ENCODE data around the gene ARAP2. TPM values are rescaled to one million over a fixed set of nuclear protein-coding genes. Genes with fewer than 3 reads are reported as not detected.

Gene ARAP2
- total RNA-seq, 4 donors from 2014 or later, result 109 to 247 (median 225) TPM

GRCh38 chr4:36165631-36166005 lies 78.7 kb downstream of the ARAP2 start:
- intact Hi-C loops (cut with DNase I), result no loop called here
- H3K4me1 ChIP-seq, result peaks cover 0 to 10% of the 10 kb centered on the region in 2 donors
- H3K27me3 ChIP-seq, result no peaks in the 10 kb centered on the region
- no peak for TF ChIP-seq CTCF (IDR thresholded peaks at IDR 0.05)
- TF ChIP-seq POLR2A (IDR thresholded peaks at IDR 0.05), result no peak
- no peaks in the 10 kb centered on the region for H3K9me3 ChIP-seq
- DNase-seq, result no peak
- H3K27ac ChIP-seq, result peak overlapping the region in 2 of 3 donors; percentile 12 to 33
- WGBS, 2 donors, result 67 to 71% methylated on average over 2 of the region's 2 CpGs
- H3K36me3 ChIP-seq, result no peaks in the 10 kb centered on the region
- no peak overlapping the region for H3K4me3 ChIP-seq (replicated peaks in 1 of 3)

GRCh38 chr4:36164900-36165630 lies 79.2 kb downstream of the ARAP2 start:
- Histone ChIP-seq H3K27me3 (no peaks in the 10 kb centered on the region), H3K9me3 (no peaks in the 10 kb centered on the region), H3K27ac (peak overlapping the region in 1 of 3 donors; percentile 13), H3K36me3 (no peaks in the 10 kb centered on the region), H3K4me3 (replicated peaks in 1 of 3) (no peak overlapping the region), H3K4me1 (peaks cover 0 to 10% of the 10 kb centered on the region in 2 donors)
- TF ChIP-seq POLR2A (IDR thresholded peaks at IDR 0.05) (no peak), CTCF (IDR thresholded peaks at IDR 0.05) (no peak)
- no peak for DNase-seq
- WGBS, 2 donors, result 90 to 96% methylated on average over 4 of the region's 4 CpGs
- intact Hi-C loops (cut with DNase I), result no loop called here

- Histone ChIP-seq H3K27me3 (no peaks in the 10 kb centered on the region), H3K27ac (no peak overlapping the region), H3K9me3 (no peaks in the 10 kb centered on the region), H3K4me1 (peaks cover 0 to 10% of the 10 kb centered on the region in 2 donors), H3K36me3 (no peaks in the 10 kb centered on the region), H3K4me3 (replicated peaks in 1 of 3) (no peak overlapping the region)
- no peak for DNase-seq
- 90 to 95% methylated on average over 3 of the region's 3 CpGs for WGBS, 2 donors
- TF ChIP-seq POLR2A (IDR thresholded peaks at IDR 0.05) (no peak), CTCF (IDR thresholded peaks at IDR 0.05) (no peak)
- intact Hi-C loops (cut with DNase I), result no loop called here
These were observed 81.1 kb downstream of the ARAP2 start for GRCh38 chr4:36163198-36163597.

GRCh38 chr4:36159208-36159607 lies 85.1 kb downstream of the ARAP2 start:
- TF ChIP-seq POLR2A (IDR thresholded peaks at IDR 0.05) (no peak), CTCF (IDR thresholded peaks at IDR 0.05) (peak in 1 of 6 experiments; percentile 18)
- DNase-seq, result no peak
- H3K4me1 ChIP-seq, result no peaks in the 10 kb centered on the region
- no peaks in the 10 kb centered on the region for H3K27me3 ChIP-seq
- H3K36me3 ChIP-seq, result peaks cover 0 to 7% of the 10 kb centered on the region in 2 donors
- intact Hi-C loops (cut with DNase I), result no loop called here
- no peak overlapping the region for H3K27ac ChIP-seq
- H3K9me3 ChIP-seq, result no peaks in the 10 kb centered on the region
- H3K4me3 ChIP-seq (replicated peaks in 1 of 3), result no peak overlapping the region
- 89 to 90% methylated on average over 5 of the region's 5 CpGs for WGBS, 2 donors

GRCh38 chr4:36152735-36153134 lies 91.6 kb downstream of the ARAP2 start:
- peaks cover 0 to 4% of the 10 kb centered on the region in 2 donors for H3K4me1 ChIP-seq
- H3K27me3 ChIP-seq, result no peaks in the 10 kb centered on the region
- peaks cover 0 to 7% of the 10 kb centered on the region in 2 donors for H3K36me3 ChIP-seq
- TF ChIP-seq POLR2A (IDR thresholded peaks at IDR 0.05) (no peak), CTCF (IDR thresholded peaks at IDR 0.05) (no peak)
- 59 to 67% methylated on average over 1 of the region's 1 CpG for WGBS, 2 donors
- intact Hi-C loops (cut with DNase I), result no loop called here
- H3K4me3 ChIP-seq (replicated peaks in 1 of 3), result no peak overlapping the region
- no peaks in the 10 kb centered on the region for H3K9me3 ChIP-seq
- peak in 1 of 2 donors; percentile 1 for DNase-seq
- no peak overlapping the region for H3K27ac ChIP-seq
